ENCODE data around the gene ZNF783. TPM values are rescaled to one million over a fixed set of nuclear protein-coding genes. Genes with fewer than 3 reads are reported as not detected.

Gene ZNF783
- total RNA-seq, 2 experiments from 2014 or later = 13.2 to 13.4 TPM

- Mint-ChIP-seq H3K9me3 (no peaks in the 10 kb centered on the region), H3K27ac (peak overlapping the region; percentile 51), H3K36me3 (ENCODE audit: low read depth) (no peaks in the 10 kb centered on the region), H3K4me3 (no peak overlapping the region), H3K27me3 (no peaks in the 10 kb centered on the region), H3K4me1 (ENCODE audit: low read depth) (peaks cover 6% of the 10 kb centered on the region)
- ChIA-PET POLR2A (interaction anchor here (1.0 kb wide), 1 partner anchor 14 kb away, joined by 3 read pairs; no protein-coding TSS in a partner anchor), CTCF (interaction anchor here (1.7 kb wide), 1 partner anchor 13 kb away, joined by 7 read pairs; no protein-coding TSS in a partner anchor)
- TF ChIP-seq, protein P1, sequence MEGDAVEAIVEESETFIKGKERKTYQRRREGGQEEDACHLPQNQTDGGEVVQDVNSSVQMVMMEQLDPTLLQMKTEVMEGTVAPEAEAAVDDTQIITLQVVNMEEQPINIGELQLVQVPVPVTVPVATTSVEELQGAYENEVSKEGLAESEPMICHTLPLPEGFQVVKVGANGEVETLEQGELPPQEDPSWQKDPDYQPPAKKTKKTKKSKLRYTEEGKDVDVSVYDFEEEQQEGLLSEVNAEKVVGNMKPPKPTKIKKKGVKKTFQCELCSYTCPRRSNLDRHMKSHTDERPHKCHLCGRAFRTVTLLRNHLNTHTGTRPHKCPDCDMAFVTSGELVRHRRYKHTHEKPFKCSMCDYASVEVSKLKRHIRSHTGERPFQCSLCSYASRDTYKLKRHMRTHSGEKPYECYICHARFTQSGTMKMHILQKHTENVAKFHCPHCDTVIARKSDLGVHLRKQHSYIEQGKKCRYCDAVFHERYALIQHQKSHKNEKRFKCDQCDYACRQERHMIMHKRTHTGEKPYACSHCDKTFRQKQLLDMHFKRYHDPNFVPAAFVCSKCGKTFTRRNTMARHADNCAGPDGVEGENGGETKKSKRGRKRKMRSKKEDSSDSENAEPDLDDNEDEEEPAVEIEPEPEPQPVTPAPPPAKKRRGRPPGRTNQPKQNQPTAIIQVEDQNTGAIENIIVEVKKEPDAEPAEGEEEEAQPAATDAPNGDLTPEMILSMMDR (IDR thresholded peaks at IDR 0.05) = no peak
- ATAC-seq (peak; percentile 67), DNase-seq (no peak)
- intact Hi-C loops (cut with micrococcal nuclease) = no loop called here
Measured at GRCh38 chr7:149297034-149297755, 35.2 kb downstream of the ZNF783 start.

DNA sequence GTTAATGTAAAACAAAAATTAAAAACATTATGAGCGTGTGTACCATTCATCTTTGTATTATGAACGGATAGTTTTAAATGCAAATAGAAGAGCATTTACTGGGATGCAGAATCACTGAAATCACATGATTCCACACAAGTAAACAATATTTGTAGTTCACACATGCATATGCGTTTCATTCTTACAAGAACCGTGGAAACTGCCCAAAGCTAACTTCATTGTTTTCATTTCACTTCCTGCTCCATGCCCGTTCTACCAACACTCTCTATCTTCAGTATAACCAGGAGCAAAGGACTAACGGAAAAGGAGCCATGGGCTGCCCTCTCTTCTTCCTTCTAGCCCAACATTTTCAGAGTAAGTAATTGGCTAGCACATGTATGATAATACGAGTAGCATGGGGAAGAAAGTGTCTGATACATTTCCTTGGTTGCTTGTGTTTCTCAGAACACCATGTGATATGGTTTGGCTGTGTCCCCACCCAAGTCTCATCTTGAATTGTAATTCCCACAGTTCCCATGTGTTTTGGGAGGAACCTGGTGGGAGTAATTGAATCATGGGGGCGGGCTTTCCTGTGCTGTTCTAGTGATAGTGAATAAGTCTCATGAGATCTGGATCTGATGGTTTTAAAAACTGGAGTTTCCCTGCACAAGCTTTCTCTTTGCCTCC lies 38.8 kb downstream of the ZNF783 start:
- ChIA-PET CTCF (no interaction called here), POLR2A (interaction anchor here (0.7 kb wide), 1 partner anchor 15 kb away, joined by 3 read pairs; no protein-coding TSS in a partner anchor)
- H3K36me3 Mint-ChIP-seq (ENCODE audit: low read depth) = no peaks in the 10 kb centered on the region
- no peaks in the 10 kb centered on the region for H3K9me3 Mint-ChIP-seq
- no peak overlapping the region for H3K4me3 Mint-ChIP-seq
- DNase-seq (no peak), ATAC-seq (no peak)
- TF ChIP-seq, protein P1 (IDR thresholded peaks at IDR 0.05) = no peak
- H3K27me3 Mint-ChIP-seq = no peaks in the 10 kb centered on the region
- H3K27ac Mint-ChIP-seq = no peak overlapping the region
- intact Hi-C loops (cut with micrococcal nuclease) = no loop called here
- peaks cover 6% of the 10 kb centered on the region for H3K4me1 Mint-ChIP-seq (ENCODE audit: low read depth)

GRCh38 chr7:149302222-149302621 lies 40.2 kb downstream of the ZNF783 start:
- TF ChIP-seq, protein P1 (IDR thresholded peaks at IDR 0.05) = no peak
- H3K27me3 Mint-ChIP-seq = no peaks in the 10 kb centered on the region
- CTCF ChIA-PET = no interaction called here
- H3K9me3 Mint-ChIP-seq = no peaks in the 10 kb centered on the region
- H3K4me1 Mint-ChIP-seq (ENCODE audit: low read depth) = peaks cover 2% of the 10 kb centered on the region
- no peak for ATAC-seq
- no peak overlapping the region for H3K27ac Mint-ChIP-seq
- intact Hi-C loops (cut with micrococcal nuclease) = no loop called here
- no peaks in the 10 kb centered on the region for H3K36me3 Mint-ChIP-seq (ENCODE audit: low read depth)
- H3K4me3 Mint-ChIP-seq = no peak overlapping the region
- no peak for DNase-seq
- POLR2A ChIA-PET = no interaction called here

- TF ChIP-seq, protein P1 (IDR thresholded peaks at IDR 0.05) = no peak
- no peak for DNase-seq
- CTCF ChIA-PET = no interaction called here
Measured at GRCh38 chr7:149302865-149303264, 40.9 kb downstream of the ZNF783 start.

DNA sequence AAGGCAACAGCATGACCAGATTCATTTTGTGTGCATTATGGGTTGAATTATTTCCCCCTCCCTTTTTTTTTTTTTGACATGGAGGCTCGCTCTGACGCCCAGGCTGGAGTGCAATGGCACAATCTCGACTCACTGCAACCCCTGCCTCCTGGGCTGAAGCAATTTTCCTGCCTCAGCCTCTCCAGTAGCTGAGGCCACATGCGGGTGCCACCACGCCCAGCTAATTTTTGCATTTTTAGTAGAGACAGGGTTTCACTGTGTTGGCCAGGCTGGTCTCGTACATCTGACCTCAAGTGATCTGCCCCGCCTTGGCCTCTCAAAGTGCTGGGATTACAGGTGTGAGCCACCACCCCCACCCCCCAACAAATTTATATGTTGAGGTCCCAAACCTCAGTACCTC lies 42.0 kb downstream of the ZNF783 start:
- Mint-ChIP-seq H3K27ac (no peak overlapping the region), H3K36me3 (ENCODE audit: low read depth) (no peaks in the 10 kb centered on the region), H3K9me3 (no peaks in the 10 kb centered on the region), H3K4me1 (ENCODE audit: low read depth) (no peaks in the 10 kb centered on the region), H3K4me3 (no peak overlapping the region), H3K27me3 (no peaks in the 10 kb centered on the region)
- ChIA-PET CTCF (no interaction called here), POLR2A (no interaction called here)
- no peak for ATAC-seq
- intact Hi-C loops (cut with micrococcal nuclease) = no loop called here
- TF ChIP-seq, protein P1 (IDR thresholded peaks at IDR 0.05) = no peak
- no peak for DNase-seq

More at GRCh38 chr7:149302865-149303264, 40.9 kb downstream of the ZNF783 start:
- no peak for ATAC-seq
- intact Hi-C loops (cut with micrococcal nuclease) = no loop called here
- POLR2A ChIA-PET = no interaction called here
- Mint-ChIP-seq H3K27me3 (no peaks in the 10 kb centered on the region), H3K4me3 (no peak overlapping the region), H3K4me1 (ENCODE audit: low read depth) (no peaks in the 10 kb centered on the region), H3K9me3 (no peaks in the 10 kb centered on the region), H3K36me3 (ENCODE audit: low read depth) (no peaks in the 10 kb centered on the region), H3K27ac (no peak overlapping the region)

Measured in activated CD8-positive, alpha-beta T cell treated with anti-CD3 and anti-CD28 coated beads for 36 hours (primary cell).